HFF-Myc (cell line): ENCODE data around the gene IRS1.

ENCODE experiments used
- DNase-seq: peaks from one replicate; pipeline ENCODE4 v3.0.0-alpha.2; 2011; ENCODE audit warnings: low read depth; ENCODE audit errors: extremely low read depth
- H3K4me3 ChIP-seq: replicated peaks from 2 replicates; pipeline ENCODE4 v1.5.1; 2011; ENCODE audit warnings: low read depth, mild to moderate bottlenecking, control low read depth, low read length
- TF ChIP-seq, protein P1 (sequence below): IDR thresholded peaks from 2 replicates; pipeline ENCODE4 v1.5.1; 2012; ENCODE audit warnings: mild to moderate bottlenecking, low read depth, low read length, control low read depth; ENCODE audit errors: missing control alignments

Gene IRS1

DNA sequence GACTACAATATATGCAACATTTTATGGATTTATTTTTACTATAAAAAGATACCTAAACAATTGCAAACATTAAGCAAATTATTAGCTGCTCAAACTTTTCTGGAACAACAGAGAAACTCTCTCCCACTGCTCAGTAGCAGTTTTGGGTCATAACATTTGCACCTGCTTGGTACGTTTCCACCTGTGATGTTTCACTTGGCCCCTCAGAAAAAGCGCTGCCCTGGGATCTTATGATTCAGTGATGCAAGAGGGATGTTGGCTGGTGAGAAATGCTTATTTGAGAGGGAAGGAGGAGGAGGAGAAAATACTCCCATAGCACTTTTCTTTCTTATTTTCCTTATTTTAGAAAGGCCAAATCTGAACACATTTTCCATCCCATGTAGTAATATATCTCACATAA is 9.2 kb downstream of the IRS1 start:
- no peak for DNase-seq

DNA sequence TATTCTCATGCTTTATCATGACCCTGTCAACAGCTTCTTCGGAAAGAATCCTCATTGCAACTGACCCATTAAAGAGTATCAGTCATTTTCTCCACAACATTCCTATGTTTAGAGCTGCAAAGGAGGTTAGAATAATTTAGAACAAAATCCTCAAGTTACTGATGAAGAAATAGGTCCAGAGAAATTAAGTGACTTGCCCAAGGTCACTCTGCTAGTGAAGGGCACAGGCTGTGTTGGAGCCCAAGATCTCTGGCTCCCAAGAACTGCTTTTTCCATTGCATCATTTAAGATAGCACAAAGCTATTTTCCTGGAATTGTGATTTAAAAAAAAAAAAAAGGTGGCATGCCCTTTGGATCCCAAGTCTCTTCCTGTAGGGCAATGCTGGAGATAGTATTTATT is 9.6 kb downstream of the IRS1 start:
- H3K4me3 ChIP-seq: no peak overlapping the region
- TF ChIP-seq, protein P1, sequence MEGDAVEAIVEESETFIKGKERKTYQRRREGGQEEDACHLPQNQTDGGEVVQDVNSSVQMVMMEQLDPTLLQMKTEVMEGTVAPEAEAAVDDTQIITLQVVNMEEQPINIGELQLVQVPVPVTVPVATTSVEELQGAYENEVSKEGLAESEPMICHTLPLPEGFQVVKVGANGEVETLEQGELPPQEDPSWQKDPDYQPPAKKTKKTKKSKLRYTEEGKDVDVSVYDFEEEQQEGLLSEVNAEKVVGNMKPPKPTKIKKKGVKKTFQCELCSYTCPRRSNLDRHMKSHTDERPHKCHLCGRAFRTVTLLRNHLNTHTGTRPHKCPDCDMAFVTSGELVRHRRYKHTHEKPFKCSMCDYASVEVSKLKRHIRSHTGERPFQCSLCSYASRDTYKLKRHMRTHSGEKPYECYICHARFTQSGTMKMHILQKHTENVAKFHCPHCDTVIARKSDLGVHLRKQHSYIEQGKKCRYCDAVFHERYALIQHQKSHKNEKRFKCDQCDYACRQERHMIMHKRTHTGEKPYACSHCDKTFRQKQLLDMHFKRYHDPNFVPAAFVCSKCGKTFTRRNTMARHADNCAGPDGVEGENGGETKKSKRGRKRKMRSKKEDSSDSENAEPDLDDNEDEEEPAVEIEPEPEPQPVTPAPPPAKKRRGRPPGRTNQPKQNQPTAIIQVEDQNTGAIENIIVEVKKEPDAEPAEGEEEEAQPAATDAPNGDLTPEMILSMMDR: no peak
- no peak for DNase-seq

More for the DNA sequence above, 9.2 kb downstream of the IRS1 start:
- H3K4me3 ChIP-seq: no peak overlapping the region
- TF ChIP-seq, protein P1: no peak

DNA sequence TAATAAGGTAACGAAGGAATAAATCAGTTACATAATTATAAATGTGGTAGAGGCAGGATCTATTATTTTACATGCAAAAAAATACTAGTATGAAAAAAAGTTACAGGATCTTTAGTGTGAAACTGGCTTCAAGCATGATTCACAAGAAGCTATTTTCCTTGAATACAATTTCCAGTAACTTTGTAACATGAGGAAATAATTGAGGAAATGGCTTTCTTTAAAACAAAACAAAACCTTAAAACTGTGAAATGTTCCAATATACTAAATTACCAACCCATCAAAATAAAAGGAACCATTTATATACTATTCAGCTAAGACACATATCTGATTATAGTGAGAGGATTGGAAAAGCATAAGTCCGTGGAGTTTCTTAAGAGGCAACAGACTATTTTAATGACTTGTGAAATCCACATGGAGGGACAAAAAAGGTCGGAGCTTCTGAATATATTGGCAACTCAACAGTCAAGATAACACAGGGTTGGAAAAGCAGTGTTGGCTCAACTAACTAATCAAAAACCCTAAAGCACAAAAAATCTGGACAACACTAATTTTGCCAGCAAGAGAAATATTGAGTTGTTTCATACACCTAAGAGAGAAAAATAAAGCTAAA is 10.6 kb downstream of the IRS1 start:
- H3K4me3 ChIP-seq: no peak overlapping the region
- TF ChIP-seq, protein P1: no peak
- DNase-seq: no peak

DNA sequence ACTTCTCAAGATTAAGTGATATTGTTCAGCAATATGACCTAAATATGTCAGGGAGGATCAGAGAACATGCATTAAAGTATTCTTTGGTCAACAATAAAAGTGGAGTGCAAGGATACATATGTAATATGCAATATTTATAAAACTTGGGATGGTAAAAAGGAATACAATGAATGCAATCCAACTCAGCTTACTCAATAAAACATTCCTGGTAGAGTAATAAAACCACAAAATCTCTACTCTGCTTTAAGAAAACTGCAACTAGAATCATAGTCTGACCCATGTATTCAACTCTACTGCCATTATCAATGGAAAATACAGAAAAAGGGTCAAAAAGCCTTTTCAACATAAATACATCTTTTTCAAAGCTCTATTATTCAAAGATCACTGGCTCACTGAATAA is 11.6 kb downstream of the IRS1 start:
- no peak for DNase-seq
- no peak overlapping the region for H3K4me3 ChIP-seq
- TF ChIP-seq, protein P1: no peak

DNA sequence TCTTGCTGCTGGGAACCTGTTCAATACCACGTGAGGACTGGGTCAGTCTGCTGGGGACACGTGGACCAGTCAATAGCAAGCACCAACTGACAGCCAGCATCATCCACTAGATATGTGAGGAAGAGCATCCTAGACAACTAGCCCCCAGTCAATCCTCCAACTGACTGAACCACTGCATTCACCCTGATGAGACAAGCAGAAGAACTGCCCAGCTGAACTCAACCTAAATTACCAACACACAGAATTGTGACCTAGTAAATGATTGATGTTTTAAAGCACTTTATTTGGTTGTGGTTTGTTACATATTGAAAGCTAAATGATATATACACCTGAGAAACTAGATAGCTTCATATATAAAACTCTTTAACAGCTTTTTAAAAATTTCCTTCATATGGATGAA is 15.7 kb downstream of the IRS1 start:
- H3K4me3 ChIP-seq: no peak overlapping the region
- TF ChIP-seq, protein P1: no peak
- DNase-seq: no peak

DNA sequence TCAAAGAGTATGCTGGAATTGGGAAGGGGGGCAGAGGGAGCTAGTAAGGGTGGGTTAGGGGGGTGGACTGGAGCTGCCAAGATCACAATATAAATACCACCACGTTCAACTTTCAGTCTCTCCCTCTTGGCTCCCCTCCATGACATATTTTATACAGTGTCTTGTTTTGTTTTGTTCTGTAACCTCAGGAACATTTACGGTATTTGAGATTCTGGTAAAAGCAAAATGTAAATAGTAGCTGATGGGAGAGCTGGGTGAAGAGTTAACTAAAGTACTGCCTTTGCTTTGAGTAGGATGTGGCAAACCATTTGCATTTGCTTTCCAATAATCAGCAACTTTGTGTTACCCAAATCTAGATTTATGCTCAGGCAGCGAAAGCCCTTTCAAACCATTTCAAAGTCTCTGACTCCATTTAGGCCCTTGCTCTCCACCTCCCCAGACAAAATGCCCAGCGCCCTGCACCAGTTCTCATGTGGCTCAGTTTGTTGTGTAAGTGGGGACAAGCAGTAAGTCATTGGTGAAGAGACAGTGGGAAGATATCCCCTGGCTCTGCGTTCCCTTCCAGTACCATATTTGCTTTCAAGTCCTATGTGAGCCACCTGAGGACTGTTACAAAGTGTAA is 17.4 kb downstream of the IRS1 start:
- TF ChIP-seq, protein P1: no peak
- no peak for DNase-seq
- no peak overlapping the region for H3K4me3 ChIP-seq
